WI38 (cell line): Measurements from ENCODE around the gene ASPHD1.
"Not testable (repeated sequence)": the region's sequence is repeated elsewhere in the genome, so short reads cannot be mapped to it uniquely, and the experiment has no call there.

Source experiments
- H3K4me3 ChIP-seq: 2 replicates; pipeline ENCODE4 v1.5.1; 2011; ENCODE audit warnings: low read depth, mild to moderate bottlenecking, control low read depth, low read length
- TF ChIP-seq, protein P1 (sequence below): IDR thresholded peaks from 2 replicates; pipeline ENCODE4 v1.5.1; 2012; ENCODE audit warnings: low read depth, mild to moderate bottlenecking, control low read depth, low read length

The ASPHD1 gene

GRCh38 chr16:29903590-29903989 is 3.3 kb downstream of the ASPHD1 start:
- H3K4me3 ChIP-seq: no peak overlapping the region
- TF ChIP-seq, protein P1, sequence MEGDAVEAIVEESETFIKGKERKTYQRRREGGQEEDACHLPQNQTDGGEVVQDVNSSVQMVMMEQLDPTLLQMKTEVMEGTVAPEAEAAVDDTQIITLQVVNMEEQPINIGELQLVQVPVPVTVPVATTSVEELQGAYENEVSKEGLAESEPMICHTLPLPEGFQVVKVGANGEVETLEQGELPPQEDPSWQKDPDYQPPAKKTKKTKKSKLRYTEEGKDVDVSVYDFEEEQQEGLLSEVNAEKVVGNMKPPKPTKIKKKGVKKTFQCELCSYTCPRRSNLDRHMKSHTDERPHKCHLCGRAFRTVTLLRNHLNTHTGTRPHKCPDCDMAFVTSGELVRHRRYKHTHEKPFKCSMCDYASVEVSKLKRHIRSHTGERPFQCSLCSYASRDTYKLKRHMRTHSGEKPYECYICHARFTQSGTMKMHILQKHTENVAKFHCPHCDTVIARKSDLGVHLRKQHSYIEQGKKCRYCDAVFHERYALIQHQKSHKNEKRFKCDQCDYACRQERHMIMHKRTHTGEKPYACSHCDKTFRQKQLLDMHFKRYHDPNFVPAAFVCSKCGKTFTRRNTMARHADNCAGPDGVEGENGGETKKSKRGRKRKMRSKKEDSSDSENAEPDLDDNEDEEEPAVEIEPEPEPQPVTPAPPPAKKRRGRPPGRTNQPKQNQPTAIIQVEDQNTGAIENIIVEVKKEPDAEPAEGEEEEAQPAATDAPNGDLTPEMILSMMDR: no peak

DNA sequence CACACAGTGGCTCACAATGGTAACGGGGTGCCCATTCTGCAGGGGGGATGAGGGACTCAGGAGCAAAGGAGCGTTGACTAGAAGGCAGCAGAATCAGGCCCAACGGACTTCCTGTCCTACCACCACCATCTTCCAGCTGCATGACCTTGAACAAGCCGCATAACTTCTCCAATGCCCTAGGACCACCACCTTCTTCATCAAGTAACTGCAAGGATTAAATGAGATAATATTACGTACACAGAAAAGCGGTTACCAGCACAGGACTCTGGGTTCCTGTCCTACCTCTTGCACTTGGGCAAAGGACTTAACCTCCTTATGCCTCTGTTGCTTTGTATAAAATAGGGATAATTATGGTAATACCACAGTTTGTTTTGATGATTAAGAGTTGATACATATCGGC is 4.7 kb downstream of the ASPHD1 start:
- TF ChIP-seq, protein P1: no peak
- H3K4me3 ChIP-seq: no peak overlapping the region

- TF ChIP-seq, protein P1: no peak
- no peak overlapping the region for H3K4me3 ChIP-seq
Measured at GRCh38 chr16:29905668-29906067, 5.4 kb downstream of the ASPHD1 start.

GRCh38 chr16:29906520-29907244 is 6.4 kb downstream of the ASPHD1 start:
- TF ChIP-seq, protein P1: no peak
- no peak overlapping the region for H3K4me3 ChIP-seq

GRCh38 chr16:29907973-29908372 is 7.7 kb downstream of the ASPHD1 start:
- H3K4me3 ChIP-seq: no peak overlapping the region
- TF ChIP-seq, protein P1: no peak

DNA sequence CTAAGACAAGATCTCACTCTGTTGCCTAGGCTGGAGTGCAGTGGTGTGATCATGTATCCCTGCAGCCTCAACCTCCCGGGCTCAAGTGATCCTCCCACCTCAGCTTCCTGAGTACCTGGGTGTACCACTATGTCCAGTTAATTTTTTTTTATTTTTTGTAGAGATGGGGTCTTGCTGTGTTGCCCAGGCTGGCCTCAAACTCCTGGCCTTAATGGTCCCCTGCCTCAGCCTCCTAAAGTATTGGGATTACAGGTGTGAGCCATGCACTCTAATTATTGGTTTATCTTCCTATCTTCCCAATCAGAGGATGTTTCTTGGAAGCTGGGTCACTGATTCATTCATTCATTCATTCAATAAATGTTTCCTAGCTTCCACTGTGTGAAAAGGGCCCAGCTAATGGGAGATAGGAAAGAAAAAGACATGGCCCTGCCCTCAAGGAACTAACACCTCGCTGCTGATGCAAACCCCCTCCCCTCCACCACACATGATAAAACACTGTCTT is 8.5 kb downstream of the ASPHD1 start:
- H3K4me3 ChIP-seq: no peak overlapping the region
- TF ChIP-seq, protein P1: no peak

DNA sequence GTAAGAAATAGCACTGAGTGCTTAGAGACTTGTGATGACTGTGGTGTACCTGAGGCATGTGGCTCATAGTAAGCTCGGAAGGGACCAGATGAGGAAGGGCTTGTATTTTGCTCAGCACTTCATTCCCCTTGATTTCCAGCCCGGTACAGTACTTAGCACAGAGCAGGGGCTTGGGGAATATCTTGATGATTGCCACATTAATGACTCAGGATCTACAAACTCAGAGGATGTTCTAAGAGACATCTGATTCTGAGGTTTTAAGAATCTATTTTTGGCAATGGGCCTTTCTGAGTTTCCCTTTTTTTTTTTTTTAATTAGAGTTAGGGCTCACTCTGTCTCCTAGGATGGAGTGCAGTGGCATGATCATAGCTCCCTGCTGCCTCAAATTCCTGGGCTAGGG is 9.1 kb downstream of the ASPHD1 start:
- TF ChIP-seq, protein P1: no peak
- H3K4me3 ChIP-seq: no peak overlapping the region

DNA sequence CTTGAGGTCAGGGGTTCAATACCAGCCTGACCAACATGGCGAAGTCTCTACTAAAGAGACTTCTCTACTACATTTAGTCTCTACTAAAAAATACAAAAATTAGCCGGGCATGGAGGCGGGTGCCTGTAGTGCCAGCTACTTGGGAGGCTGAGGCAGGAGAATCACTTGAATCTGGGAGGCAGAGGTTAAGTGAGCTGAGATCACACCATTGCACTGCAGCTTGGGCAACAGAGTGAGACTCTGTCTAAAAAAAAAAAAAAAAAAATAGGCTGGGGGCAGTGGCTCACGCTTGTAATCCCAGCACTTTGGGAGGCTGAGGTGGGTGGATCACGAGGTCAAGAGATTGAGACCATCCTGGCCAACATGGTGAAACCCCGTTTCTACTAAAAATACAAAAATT is 9.6 kb downstream of the ASPHD1 start:
- H3K4me3 ChIP-seq: not testable (repeated sequence)
